Activated CD8-positive, alpha-beta T cell treated with anti-CD3 and anti-CD28 coated beads for 36 hours (primary cell): ENCODE results near the gene AADAT. TPM values are rescaled to one million over a fixed set of nuclear protein-coding genes. Genes with fewer than 3 reads are reported as not detected.

Experiments
- ATAC-seq: fragments of 200-7000 bp; cut with Tn5 transposase; one replicate; pipeline ENCODE4 v1.10.0; 2021; ENCODE audit warnings: mild to moderate bottlenecking, moderate library complexity
- CTCF ChIA-PET: fragments of 350-600 bp; sonication (Branson Sonifier 250); formaldehyde crosslinking; loops from one replicate; lab custom pipeline; 2021; ENCODE audit warnings: antibody characterized with exemption; lab: Charles Lee
- POLR2A ChIA-PET: fragments of 350-600 bp; sonication (Branson Sonifier 250); formaldehyde crosslinking; loops from one replicate; lab custom pipeline; 2021; ENCODE audit warnings: antibody characterized with exemption; lab: Charles Lee
- DNase-seq: peaks from one replicate; pipeline ENCODE4 v3.0.0-alpha.2; 2020
- H3K27ac Mint-ChIP-seq: one replicate; pipeline ENCODE4 v1.8.0; 2021; ENCODE audit warnings: mild to moderate bottlenecking, mixed read lengths
- H3K27me3 Mint-ChIP-seq: one replicate; pipeline ENCODE4 v1.8.0; 2021; ENCODE audit warnings: mixed read lengths
- H3K36me3 Mint-ChIP-seq: one replicate; pipeline ENCODE4 v1.8.0; 2021; ENCODE audit warnings: low read depth, mixed read lengths
- H3K4me1 Mint-ChIP-seq: one replicate; pipeline ENCODE4 v1.8.0; 2021; ENCODE audit warnings: low read depth, mixed read lengths
- H3K4me3 Mint-ChIP-seq: one replicate; pipeline ENCODE4 v1.8.0; 2021; ENCODE audit warnings: mild to moderate bottlenecking, moderate library complexity, mixed read lengths
- H3K9me3 Mint-ChIP-seq: one replicate; pipeline ENCODE4 v1.8.0; 2021; ENCODE audit warnings: mixed read lengths
- intact Hi-C: fragments of 100-400 bp; cut with micrococcal nuclease; formaldehyde crosslinking; loops from one replicate; pipeline ENCODE4 v1.10.0; 2022
- total RNA-seq, 2 experiments: library from RNA; stranded (reverse); gene quantifications; one replicate each; pipeline ENCODE4 v1.2.3, GENCODE V29; 2021
- TF ChIP-seq, protein P1 (sequence below): fragments of 200-600 bp; IDR thresholded peaks from one replicate; pipeline ENCODE4 v1.8.0; 2022; ENCODE audit warnings: antibody characterized with exemption, mild to moderate bottlenecking

AADAT gene
- total RNA-seq = not detected

DNA sequence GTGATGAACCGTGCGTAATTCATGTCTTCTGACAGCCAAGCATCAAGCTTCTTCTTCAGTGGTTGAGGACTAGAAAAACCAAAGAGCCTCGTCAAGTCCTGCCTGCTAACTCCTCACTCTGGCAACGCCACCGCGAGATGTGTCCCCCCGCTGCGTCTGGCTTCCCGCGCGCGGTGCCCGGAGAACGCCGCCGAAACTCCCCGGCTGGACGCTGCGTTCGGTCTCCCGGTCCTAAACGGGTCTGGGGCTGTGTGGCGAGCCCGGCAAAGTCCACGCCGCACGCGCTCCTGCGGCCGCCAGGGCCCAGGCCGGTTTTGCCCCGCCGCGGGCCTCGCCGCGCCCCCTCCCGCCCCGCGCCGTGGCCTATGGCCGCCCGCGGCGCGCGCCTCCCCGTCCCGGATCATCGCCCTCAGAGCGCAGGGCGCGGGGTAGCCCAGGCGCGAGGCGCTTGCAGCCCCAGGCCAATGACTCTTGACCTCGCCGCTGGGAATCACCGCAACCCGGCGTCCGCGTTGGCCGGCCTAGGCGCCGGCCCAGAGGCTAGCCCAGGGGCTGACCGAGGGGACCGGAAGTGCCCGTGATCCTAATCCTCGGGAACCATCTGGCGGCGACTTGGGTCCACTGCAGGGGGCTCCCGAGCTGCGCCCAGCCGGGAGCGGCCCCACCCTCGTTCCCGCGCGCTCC is at the start of gene AADAT:
Gene AADAT (minus strand): TSS at position 289 of the 684 bp plus-strand sequence. CDS start 266 bp downstream, at position 23.
- ChIA-PET CTCF (interaction anchor here (1.2 kb wide), 1 partner anchor 279 kb away, joined by 6 read pairs; no protein-coding TSS in a partner anchor), POLR2A (no interaction called here)
- Mint-ChIP-seq H3K36me3 (no peaks in the 10 kb centered on the region), H3K27ac (no peak within 1 kb of the TSS), H3K4me3 (peak within 1 kb of the TSS; percentile 55), H3K27me3 (peaks cover 34% of the 10 kb centered on the region), H3K9me3 (no peaks in the 10 kb centered on the region), H3K4me1 (peaks cover 12% of the 10 kb centered on the region)
- peak; percentile 88 for ATAC-seq
- peak; percentile 51 for DNase-seq
- TF ChIP-seq, protein P1, sequence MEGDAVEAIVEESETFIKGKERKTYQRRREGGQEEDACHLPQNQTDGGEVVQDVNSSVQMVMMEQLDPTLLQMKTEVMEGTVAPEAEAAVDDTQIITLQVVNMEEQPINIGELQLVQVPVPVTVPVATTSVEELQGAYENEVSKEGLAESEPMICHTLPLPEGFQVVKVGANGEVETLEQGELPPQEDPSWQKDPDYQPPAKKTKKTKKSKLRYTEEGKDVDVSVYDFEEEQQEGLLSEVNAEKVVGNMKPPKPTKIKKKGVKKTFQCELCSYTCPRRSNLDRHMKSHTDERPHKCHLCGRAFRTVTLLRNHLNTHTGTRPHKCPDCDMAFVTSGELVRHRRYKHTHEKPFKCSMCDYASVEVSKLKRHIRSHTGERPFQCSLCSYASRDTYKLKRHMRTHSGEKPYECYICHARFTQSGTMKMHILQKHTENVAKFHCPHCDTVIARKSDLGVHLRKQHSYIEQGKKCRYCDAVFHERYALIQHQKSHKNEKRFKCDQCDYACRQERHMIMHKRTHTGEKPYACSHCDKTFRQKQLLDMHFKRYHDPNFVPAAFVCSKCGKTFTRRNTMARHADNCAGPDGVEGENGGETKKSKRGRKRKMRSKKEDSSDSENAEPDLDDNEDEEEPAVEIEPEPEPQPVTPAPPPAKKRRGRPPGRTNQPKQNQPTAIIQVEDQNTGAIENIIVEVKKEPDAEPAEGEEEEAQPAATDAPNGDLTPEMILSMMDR = peak; percentile 33
- intact Hi-C loops = no loop called here

DNA sequence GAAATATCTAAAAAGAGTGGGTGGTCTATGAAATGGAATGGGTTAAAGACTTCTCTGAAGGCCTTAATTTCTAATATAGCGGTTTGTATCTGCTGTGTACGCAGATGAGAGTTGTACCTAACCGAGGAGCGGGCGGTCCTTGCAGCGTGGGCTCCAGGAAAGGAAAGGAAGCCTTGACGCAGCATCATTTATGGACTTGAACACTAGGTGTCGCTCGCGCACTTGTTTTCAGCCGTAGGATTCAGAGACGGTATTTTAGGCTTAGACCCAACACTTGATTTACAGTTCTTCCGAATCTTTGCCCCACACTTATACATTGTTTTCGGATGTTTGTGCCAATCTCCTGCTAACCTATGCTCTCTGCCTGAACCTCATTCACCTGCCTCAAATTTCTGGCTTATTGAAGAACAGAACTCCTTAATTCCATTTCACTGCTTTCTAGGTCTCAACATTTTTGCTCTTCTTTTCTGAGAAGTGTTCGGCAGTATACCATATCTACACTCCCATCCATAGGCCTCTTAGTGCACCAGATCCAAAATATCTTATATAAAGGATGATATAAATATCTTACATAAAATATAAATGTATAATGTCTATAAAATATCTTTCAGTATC is 48.9 kb upstream of the AADAT start:
- DNase-seq (peak; percentile 85), ATAC-seq (peak; percentile 62)
- Mint-ChIP-seq H3K4me3 (no peak overlapping the region), H3K27ac (no peak overlapping the region), H3K36me3 (no peaks in the 10 kb centered on the region), H3K9me3 (no peaks in the 10 kb centered on the region), H3K27me3 (peaks cover 3% of the 10 kb centered on the region), H3K4me1 (peaks cover 2% of the 10 kb centered on the region)
- TF ChIP-seq, protein P1 = peak; percentile 68
- ChIA-PET POLR2A (no interaction called here), CTCF (interaction anchor here (0.7 to 1.2 kb wide), 3 partner anchors 11 to 358 kb away, joined by 3 to 10 read pairs (median 3); no protein-coding TSS in a partner anchor)
- intact Hi-C loops = loop anchor here (2.0 to 10.0 kb wide), 2 partner anchors 96 to 120 kb away; no protein-coding TSS in a partner anchor

DNA sequence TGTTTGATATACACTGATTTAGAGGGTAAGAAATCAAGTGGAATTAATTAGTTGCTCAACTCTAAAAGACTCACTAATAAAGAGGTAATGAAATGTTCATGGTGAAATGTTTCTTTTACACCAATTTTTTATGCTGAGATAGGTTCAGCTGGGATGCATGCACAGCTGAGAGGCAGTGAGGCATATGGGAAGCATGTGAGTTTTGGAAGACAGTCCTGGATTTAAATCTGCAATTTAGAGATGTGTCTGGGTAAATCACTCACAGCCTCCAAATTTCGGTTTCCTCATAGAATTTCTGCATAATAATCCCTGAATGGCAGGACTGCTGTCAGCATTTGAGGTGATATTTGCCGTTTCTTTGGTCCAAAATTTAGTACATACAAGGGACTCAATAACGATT is 48.2 kb upstream of the AADAT start:
- CTCF ChIA-PET = interaction anchor here (0.7 to 1.2 kb wide), 3 partner anchors 12 to 359 kb away, joined by 3 to 10 read pairs (median 3); no protein-coding TSS in a partner anchor
- H3K9me3 Mint-ChIP-seq = peaks cover 6% of the 10 kb centered on the region
- no peak for ATAC-seq

DNA sequence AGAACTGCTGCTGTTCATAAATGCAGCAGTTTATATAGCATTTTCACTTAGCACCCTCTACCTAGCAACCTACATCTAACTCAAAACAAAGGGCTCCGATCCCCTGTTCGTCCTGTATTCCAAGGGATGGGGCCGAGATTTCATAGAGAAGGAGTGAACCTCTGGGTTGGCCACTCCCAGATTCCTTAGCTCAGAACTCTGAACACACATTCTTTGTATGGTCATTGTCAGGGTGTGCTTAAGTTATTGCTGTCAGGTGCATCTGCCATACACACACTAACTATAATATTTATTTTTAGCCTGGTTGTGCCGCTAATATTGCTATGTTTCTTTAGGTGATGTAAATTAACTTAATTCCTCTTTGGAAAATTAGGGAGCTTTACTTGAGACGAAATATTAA is 47.7 kb upstream of the AADAT start:
- no peak overlapping the region for H3K27ac Mint-ChIP-seq
- intact Hi-C loops = loop anchor here (10.0 kb wide), 1 partner anchor 97 kb away; no protein-coding TSS in a partner anchor
- peaks cover 10% of the 10 kb centered on the region for H3K9me3 Mint-ChIP-seq
- DNase-seq = no peak
- H3K36me3 Mint-ChIP-seq = no peaks in the 10 kb centered on the region
- H3K4me1 Mint-ChIP-seq = peaks cover 2% of the 10 kb centered on the region
- CTCF ChIA-PET = interaction anchor here (1.0 to 1.2 kb wide), 2 partner anchors 12 to 122 kb away, joined by 3 to 10 read pairs; no protein-coding TSS in a partner anchor
- peaks cover 3% of the 10 kb centered on the region for H3K27me3 Mint-ChIP-seq
- TF ChIP-seq, protein P1 = no peak
- no peak overlapping the region for H3K4me3 Mint-ChIP-seq
- POLR2A ChIA-PET = no interaction called here
- ATAC-seq = no peak

More for the DNA sequence above, 48.2 kb upstream of the AADAT start:
- peaks cover 2% of the 10 kb centered on the region for H3K4me1 Mint-ChIP-seq
- intact Hi-C loops = loop anchor here (2.0 to 10.0 kb wide), 2 partner anchors 97 to 121 kb away; no protein-coding TSS in a partner anchor
- POLR2A ChIA-PET = no interaction called here
- peaks cover 3% of the 10 kb centered on the region for H3K27me3 Mint-ChIP-seq
- H3K27ac Mint-ChIP-seq = no peak overlapping the region
- no peaks in the 10 kb centered on the region for H3K36me3 Mint-ChIP-seq
- no peak overlapping the region for H3K4me3 Mint-ChIP-seq
- TF ChIP-seq, protein P1 = no peak
- no peak for DNase-seq
